GM12891 (cell line): ENCODE results near the gene ERICH6B.

Experiments
- DNase-seq: peaks from one replicate; pipeline ENCODE4 v3.0.0; 2011; ENCODE audit warnings: low spot score; ENCODE audit not compliant: insufficient read length
- FAIRE-seq: peaks from 2 replicates; lab custom pipeline; 2011; peaks lifted over from hg19 to GRCh38; lab: Jason Lieb, UNC
- PAX5 ChIP-seq: IDR thresholded peaks from 2 replicates; pipeline ENCODE4 v1.6.1; 2011; ENCODE audit warnings: low read length, moderate library complexity, mild to moderate bottlenecking; ENCODE audit not compliant: insufficient read depth, severe bottlenecking
- POLR2A ChIP-seq: IDR thresholded peaks from 2 replicates; pipeline ENCODE4 v1.6.1; 2011; ENCODE audit warnings: low read depth, low read length, control low read depth
- POLR2AphosphoS5 ChIP-seq: IDR thresholded peaks from 2 replicates; pipeline ENCODE4 v1.6.1; 2011; ENCODE audit warnings: low read depth, low read length, control low read depth
- POU2F2 ChIP-seq: IDR thresholded peaks from 2 replicates; pipeline ENCODE4 v1.6.1; 2011; ENCODE audit warnings: low read depth, mild to moderate bottlenecking, control low read depth, low read length, moderate library complexity
- SPI1 ChIP-seq: IDR thresholded peaks from 2 replicates; pipeline ENCODE4 v1.6.1; 2011; ENCODE audit warnings: low read depth, low read length, control low read depth
- TAF1 ChIP-seq: IDR thresholded peaks from 2 replicates; pipeline ENCODE4 v1.6.1; 2011; ENCODE audit warnings: low read depth, low read length, control low read depth

ERICH6B gene

GRCh38 chr13:45628094-45628493, 12.6 kb upstream of the ERICH6B start:
- DNase-seq (no peak), FAIRE-seq (no peak)
- TF ChIP-seq POLR2AphosphoS5 (no peak), PAX5 (no peak), POU2F2 (no peak), TAF1 (no peak), SPI1 (no peak), POLR2A (no peak)

DNA sequence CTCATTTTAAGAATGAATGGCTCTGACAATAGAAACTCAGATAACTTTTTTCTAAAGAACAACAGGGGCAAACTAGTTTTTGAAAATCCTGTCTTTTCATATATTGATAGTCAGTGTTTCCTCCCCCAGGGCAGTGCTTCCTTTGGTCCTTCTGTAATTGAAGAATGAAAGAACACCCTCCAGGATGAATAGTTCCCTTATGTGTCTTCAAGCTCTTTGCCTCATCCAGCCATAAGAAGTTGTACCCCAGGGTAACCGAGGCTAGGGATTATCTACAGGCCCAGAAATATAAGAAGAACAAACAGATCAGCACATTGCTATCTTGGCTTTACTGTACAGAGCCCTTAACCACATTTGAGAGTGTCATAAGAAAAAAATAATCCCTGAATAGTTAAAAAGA, 12.1 kb upstream of the ERICH6B start:
- FAIRE-seq (peak; percentile 20), DNase-seq (no peak)
- TF ChIP-seq POLR2AphosphoS5 (no peak), TAF1 (no peak), PAX5 (no peak), POU2F2 (no peak), SPI1 (no peak), POLR2A (no peak)

- DNase-seq, result no peak
- peak; percentile 35 for FAIRE-seq
- no peak for TF ChIP-seq POLR2A
- TF ChIP-seq PAX5, result no peak
- peak; percentile 45; the same call in 1 of the 2 replicates for TF ChIP-seq SPI1
- TF ChIP-seq POU2F2, result no peak
- no peak for TF ChIP-seq TAF1
Observed at GRCh38 chr13:45626731-45627374, 11.3 kb upstream of the ERICH6B start.

- FAIRE-seq, result peak; percentile 23
- no peak for DNase-seq
- TF ChIP-seq POU2F2 (no peak), POLR2AphosphoS5 (no peak), TAF1 (no peak), PAX5 (no peak), POLR2A (no peak), SPI1 (no peak)
Observed at GRCh38 chr13:45623516-45624090, 8.1 kb upstream of the ERICH6B start.

- DNase-seq, result no peak
- no peak for FAIRE-seq
- TF ChIP-seq POLR2AphosphoS5 (no peak), SPI1 (no peak), POU2F2 (no peak), POLR2A (no peak), PAX5 (no peak), TAF1 (no peak)
Observed at GRCh38 chr13:45621950-45622349, 6.4 kb upstream of the ERICH6B start.

DNA sequence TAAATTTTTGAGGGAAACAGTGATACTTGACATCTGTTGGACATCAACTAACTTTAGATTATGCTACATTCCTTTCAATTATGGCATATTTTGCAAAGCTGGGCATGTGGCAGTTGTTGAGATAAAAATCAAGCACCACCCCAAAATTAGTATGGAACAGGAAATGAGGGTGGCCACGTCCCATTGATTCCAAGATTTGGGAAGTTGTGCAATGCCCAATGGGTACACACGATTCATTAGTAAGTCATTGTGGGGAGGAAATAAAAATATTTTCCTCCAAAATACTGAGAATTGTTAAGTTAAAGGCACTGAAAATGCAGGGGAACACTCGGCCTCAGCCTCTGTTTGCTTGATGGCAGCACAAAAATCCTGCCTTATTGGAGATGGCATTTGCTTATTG, 7.6 kb downstream of the ERICH6B start:
- no peak for FAIRE-seq

GRCh38 chr13:45604892-45605291, 10.6 kb downstream of the ERICH6B start:
- no peak for TF ChIP-seq SPI1
- no peak for DNase-seq
- FAIRE-seq, result no peak

More for the DNA sequence above, 7.6 kb downstream of the ERICH6B start:
- TF ChIP-seq POLR2AphosphoS5 (no peak), SPI1 (no peak)
- no peak for DNase-seq

DNA sequence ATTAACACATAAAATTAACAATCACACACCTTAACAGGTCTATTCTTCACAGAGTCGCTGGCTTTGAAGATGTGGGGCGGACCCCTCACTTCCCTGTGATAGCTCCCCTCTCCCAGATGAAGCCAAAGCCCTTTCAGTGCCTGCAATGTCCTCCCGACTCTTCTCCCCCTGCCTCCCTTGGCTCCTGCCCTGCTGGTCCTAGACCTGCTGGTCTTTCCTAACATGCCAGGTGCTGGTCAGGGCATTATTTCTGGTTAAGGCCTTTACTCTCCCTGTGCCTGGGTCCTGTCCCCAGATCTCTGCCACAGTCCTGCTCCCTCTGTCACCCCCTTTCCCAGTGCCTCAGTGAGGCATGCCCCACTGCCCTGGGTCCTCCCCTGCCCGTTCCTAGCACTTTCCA, 12.2 kb downstream of the ERICH6B start:
- FAIRE-seq (no peak), DNase-seq (no peak)
- TF ChIP-seq POU2F2 (no peak), TAF1 (no peak), PAX5 (no peak), SPI1 (no peak), POLR2AphosphoS5 (no peak), POLR2A (no peak)

GRCh38 chr13:45602183-45603170, 13.1 kb downstream of the ERICH6B start:
- TF ChIP-seq POU2F2, result no peak
- no peak for TF ChIP-seq TAF1
- no peak for TF ChIP-seq PAX5
- no peak for TF ChIP-seq POLR2AphosphoS5
- TF ChIP-seq SPI1, result no peak
- TF ChIP-seq POLR2A, result no peak
- DNase-seq, result no peak
- no peak for FAIRE-seq
